ENCODE measurements around the gene DNAAF8. TPM values are rescaled to one million over a fixed set of nuclear protein-coding genes. Genes with fewer than 3 reads are reported as not detected.

DNAAF8 gene
- 0.38 and 1.1 TPM in 2 replicates for total RNA-seq (2014; rRNA removed; shearing (Covaris generic))

GRCh38 chr16:4734063-4734729 lies at the start of gene DNAAF8, which contains the start of gene ANKS3:
TSS of gene DNAAF8 (plus strand) at chr16:4734537. CDS start at chr16:4736515, 1,978 bp downstream.
TSS of gene ANKS3 (minus strand) at chr16:4734271. CDS start at chr16:4730149, 4,122 bp downstream.
- peak within 1 kb of the TSS; percentile 70 for H3K4me3 ChIP-seq
- H3K4me1 ChIP-seq (replicated peaks): peaks cover 5% of the 10 kb centered on the region
- H3K27me3 ChIP-seq (replicated peaks): no peaks in the 10 kb centered on the region
- H3K9me3 ChIP-seq (replicated peaks): no peaks in the 10 kb centered on the region
- peak within 1 kb of the TSS; percentile 53 for H3K27ac ChIP-seq
- H3K36me3 ChIP-seq: peaks cover 17% of the 10 kb centered on the region
- DNase-seq (ENCODE audit: low read depth in 1 of 2, low spot score in 2 of 2): peak; percentile 94 to 98

GRCh38 chr16:4684763-4685162 lies 49.6 kb upstream of the DNAAF8 start:
- H3K9me3 ChIP-seq (replicated peaks): no peaks in the 10 kb centered on the region
- H3K27me3 ChIP-seq (replicated peaks): no peaks in the 10 kb centered on the region
- H3K27ac ChIP-seq: no peak overlapping the region
- no peaks in the 10 kb centered on the region for H3K4me1 ChIP-seq (replicated peaks)
- DNase-seq (ENCODE audit: low read depth in 1 of 2, low spot score in 2 of 2): no peak
- H3K36me3 ChIP-seq: peaks cover 78% of the 10 kb centered on the region
- H3K4me3 ChIP-seq: no peak overlapping the region

GRCh38 chr16:4685292-4685691 lies 49.0 kb upstream of the DNAAF8 start:
- Histone ChIP-seq H3K27me3 (replicated peaks) (no peaks in the 10 kb centered on the region), H3K27ac (no peak overlapping the region), H3K36me3 (peaks cover 75% of the 10 kb centered on the region), H3K4me1 (replicated peaks) (no peaks in the 10 kb centered on the region), H3K9me3 (replicated peaks) (no peaks in the 10 kb centered on the region), H3K4me3 (no peak overlapping the region)
- no peak for DNase-seq (ENCODE audit: low read depth in 1 of 2, low spot score in 2 of 2)

GRCh38 chr16:4685776-4686496 lies 48.4 kb upstream of the DNAAF8 start:
- DNase-seq (ENCODE audit: low read depth in 1 of 2, low spot score in 2 of 2): no peak
- Histone ChIP-seq H3K4me1 (replicated peaks) (no peaks in the 10 kb centered on the region), H3K9me3 (replicated peaks) (no peaks in the 10 kb centered on the region), H3K27ac (no peak overlapping the region), H3K27me3 (replicated peaks) (no peaks in the 10 kb centered on the region), H3K4me3 (no peak overlapping the region), H3K36me3 (peaks cover 74% of the 10 kb centered on the region)

- Histone ChIP-seq H3K9me3 (replicated peaks) (no peaks in the 10 kb centered on the region), H3K4me3 (no peak overlapping the region), H3K36me3 (peaks cover 68% of the 10 kb centered on the region), H3K27me3 (replicated peaks) (no peaks in the 10 kb centered on the region), H3K4me1 (replicated peaks) (no peaks in the 10 kb centered on the region), H3K27ac (no peak overlapping the region)
- DNase-seq (ENCODE audit: low read depth in 1 of 2, low spot score in 2 of 2): no peak
Observed at GRCh38 chr16:4686497-4687210, 47.7 kb upstream of the DNAAF8 start.

GRCh38 chr16:4687416-4687815 lies 46.9 kb upstream of the DNAAF8 start:
- DNase-seq (ENCODE audit: low read depth in 1 of 2, low spot score in 2 of 2): no peak
- Histone ChIP-seq H3K27ac (no peak overlapping the region), H3K4me1 (replicated peaks) (peaks cover 2% of the 10 kb centered on the region), H3K36me3 (peaks cover 60% of the 10 kb centered on the region), H3K9me3 (replicated peaks) (no peaks in the 10 kb centered on the region), H3K27me3 (replicated peaks) (no peaks in the 10 kb centered on the region), H3K4me3 (no peak overlapping the region)

- no peaks in the 10 kb centered on the region for H3K9me3 ChIP-seq (replicated peaks)
- no peak overlapping the region for H3K27ac ChIP-seq
- H3K27me3 ChIP-seq (replicated peaks): no peaks in the 10 kb centered on the region
- H3K4me1 ChIP-seq (replicated peaks): peaks cover 8% of the 10 kb centered on the region
- H3K4me3 ChIP-seq: no peak overlapping the region
- DNase-seq (ENCODE audit: low read depth in 1 of 2, low spot score in 2 of 2): no peak
- H3K36me3 ChIP-seq: peaks cover 53% of the 10 kb centered on the region
Observed at GRCh38 chr16:4687946-4688673, 46.2 kb upstream of the DNAAF8 start.

GRCh38 chr16:4688674-4689045 lies 45.7 kb upstream of the DNAAF8 start:
- Histone ChIP-seq H3K27me3 (replicated peaks) (no peaks in the 10 kb centered on the region), H3K36me3 (peaks cover 50% of the 10 kb centered on the region), H3K4me3 (no peak overlapping the region), H3K9me3 (replicated peaks) (no peaks in the 10 kb centered on the region), H3K27ac (no peak overlapping the region), H3K4me1 (replicated peaks) (peaks cover 10% of the 10 kb centered on the region)
- DNase-seq (ENCODE audit: low read depth in 1 of 2, low spot score in 2 of 2): no peak

GRCh38 chr16:4689091-4689671 lies 45.2 kb upstream of the DNAAF8 start:
- peaks cover 10% of the 10 kb centered on the region for H3K4me1 ChIP-seq (replicated peaks)
- no peak overlapping the region for H3K27ac ChIP-seq
- H3K4me3 ChIP-seq: no peak overlapping the region
- peaks cover 51% of the 10 kb centered on the region for H3K36me3 ChIP-seq
- no peaks in the 10 kb centered on the region for H3K27me3 ChIP-seq (replicated peaks)
- no peak for DNase-seq (ENCODE audit: low read depth in 1 of 2, low spot score in 2 of 2)
- H3K9me3 ChIP-seq (replicated peaks): no peaks in the 10 kb centered on the region

- Histone ChIP-seq H3K27ac (no peak overlapping the region), H3K9me3 (replicated peaks) (no peaks in the 10 kb centered on the region), H3K4me1 (replicated peaks) (peaks cover 14% of the 10 kb centered on the region), H3K36me3 (peaks cover 47% of the 10 kb centered on the region), H3K27me3 (replicated peaks) (no peaks in the 10 kb centered on the region), H3K4me3 (no peak overlapping the region)
- DNase-seq (ENCODE audit: low read depth in 1 of 2, low spot score in 2 of 2): no peak
Observed at GRCh38 chr16:4689864-4690704, 44.3 kb upstream of the DNAAF8 start.

- no peaks in the 10 kb centered on the region for H3K9me3 ChIP-seq (replicated peaks)
- no peak overlapping the region for H3K4me3 ChIP-seq
- H3K36me3 ChIP-seq: peaks cover 47% of the 10 kb centered on the region
- H3K27ac ChIP-seq: no peak overlapping the region
- H3K27me3 ChIP-seq (replicated peaks): no peaks in the 10 kb centered on the region
- peaks cover 14% of the 10 kb centered on the region for H3K4me1 ChIP-seq (replicated peaks)
- DNase-seq (ENCODE audit: low read depth in 1 of 2, low spot score in 2 of 2): no peak
Observed at GRCh38 chr16:4690946-4691665, 43.2 kb upstream of the DNAAF8 start.

All from SJSA1 (cell line).